Stimulated activated CD8-positive, alpha-beta memory T cell treated with anti-CD3 and anti-CD28 coated beads, Interleukin-2, amount 100 ng/mL, for 48 hours (primary cell): ENCODE measurements around the gene SLX9.
"Not testable (repeated sequence)": the region's sequence is repeated elsewhere in the genome, so short reads cannot be mapped to it uniquely, and the experiment has no call there.

Source experiments
- DNase-seq, 2 donors: peaks; one replicate each; pipeline ENCODE4 v3.0.0-alpha.2; 2020; ENCODE audit warnings: low read depth in 2 of 2

The SLX9 gene

DNA sequence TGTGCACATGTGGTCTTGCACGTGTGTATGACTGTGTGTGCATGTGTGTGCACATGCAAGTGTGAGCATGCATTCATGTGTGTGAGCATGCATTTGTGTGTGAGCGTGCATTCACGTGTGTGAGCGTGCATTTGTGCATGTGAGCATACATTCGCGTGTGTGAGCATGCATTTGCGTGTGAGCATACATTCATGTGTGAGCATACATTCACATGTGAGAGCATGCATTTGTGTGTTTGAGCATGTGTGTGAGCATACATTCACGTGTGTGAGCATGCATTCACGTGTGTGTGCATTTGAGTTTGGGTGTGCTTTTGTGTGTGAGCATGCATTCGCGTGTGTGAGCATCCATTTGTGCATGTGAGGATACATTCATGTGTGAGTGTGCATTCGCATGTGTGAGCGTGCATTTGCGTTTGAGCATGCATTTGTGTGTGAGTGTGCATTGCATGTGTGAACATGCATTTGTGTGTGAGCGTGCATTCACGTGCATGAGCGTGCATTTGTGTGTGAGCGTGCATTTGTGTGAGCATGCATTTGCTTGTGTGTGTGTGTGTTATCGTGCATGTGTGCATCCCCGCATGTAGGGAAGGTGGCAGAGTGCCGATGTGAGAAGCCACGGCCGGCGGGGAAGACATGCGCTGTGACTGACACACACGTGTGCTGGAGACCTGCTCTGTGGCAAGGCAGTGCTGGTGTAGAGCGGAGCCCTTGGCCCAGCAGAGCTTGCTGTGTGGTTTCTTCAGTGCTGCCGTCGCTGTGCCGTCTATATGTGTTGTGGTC, 37.4 kb upstream of the SLX9 start:
- DNase-seq, result no peak

DNA sequence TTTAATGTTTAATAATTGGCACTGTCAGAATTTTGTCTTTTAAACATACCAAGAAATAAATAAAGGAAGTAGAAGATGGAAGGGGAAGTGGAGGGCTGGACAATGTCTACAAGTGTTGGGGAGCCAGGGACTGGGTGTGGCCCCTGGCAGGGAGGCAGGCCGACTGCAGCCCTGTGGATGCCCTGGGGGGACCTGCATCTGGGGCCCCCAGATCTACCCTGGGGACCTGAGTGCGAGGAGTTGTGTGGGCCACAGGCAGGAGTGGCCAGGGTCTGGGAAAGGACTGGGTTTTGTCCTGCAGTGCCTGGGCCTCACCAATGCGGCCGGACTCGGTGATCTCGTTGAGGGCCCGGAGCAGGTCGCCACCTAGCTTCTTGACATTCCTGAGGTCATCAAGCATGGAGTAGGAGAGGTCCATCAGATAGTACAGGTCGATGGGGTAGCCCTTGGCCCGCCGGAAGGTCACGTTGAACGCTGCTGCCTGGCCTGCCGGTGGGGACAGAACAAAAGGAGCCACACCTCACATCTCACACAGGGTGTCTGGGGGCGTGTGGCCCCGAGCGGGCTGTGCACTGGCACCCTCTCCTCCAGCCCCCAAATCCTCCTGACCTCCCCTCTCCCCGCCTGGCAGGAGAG, 36.7 kb upstream of the SLX9 start:
- no peak for DNase-seq

DNA sequence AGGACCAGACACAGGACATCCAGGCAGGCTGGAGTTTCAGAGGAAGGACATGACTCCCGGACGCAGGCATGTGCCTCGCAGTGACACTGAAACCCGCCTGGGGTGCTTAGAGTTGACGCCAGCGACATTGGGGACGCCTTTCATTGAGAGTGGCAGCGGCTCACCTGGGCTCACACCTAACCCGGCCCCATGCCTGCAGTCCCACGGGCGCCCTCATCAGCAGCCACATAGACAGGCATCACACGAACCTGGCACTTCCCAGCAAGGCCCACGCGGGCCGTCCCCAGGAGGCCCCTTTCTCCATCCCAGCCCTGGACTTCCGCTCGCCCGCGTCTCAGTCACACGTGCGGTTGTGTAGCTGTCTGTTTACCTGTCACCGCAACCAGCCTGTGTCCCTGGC, 36.1 kb upstream of the SLX9 start:
- no peak for DNase-seq

DNA sequence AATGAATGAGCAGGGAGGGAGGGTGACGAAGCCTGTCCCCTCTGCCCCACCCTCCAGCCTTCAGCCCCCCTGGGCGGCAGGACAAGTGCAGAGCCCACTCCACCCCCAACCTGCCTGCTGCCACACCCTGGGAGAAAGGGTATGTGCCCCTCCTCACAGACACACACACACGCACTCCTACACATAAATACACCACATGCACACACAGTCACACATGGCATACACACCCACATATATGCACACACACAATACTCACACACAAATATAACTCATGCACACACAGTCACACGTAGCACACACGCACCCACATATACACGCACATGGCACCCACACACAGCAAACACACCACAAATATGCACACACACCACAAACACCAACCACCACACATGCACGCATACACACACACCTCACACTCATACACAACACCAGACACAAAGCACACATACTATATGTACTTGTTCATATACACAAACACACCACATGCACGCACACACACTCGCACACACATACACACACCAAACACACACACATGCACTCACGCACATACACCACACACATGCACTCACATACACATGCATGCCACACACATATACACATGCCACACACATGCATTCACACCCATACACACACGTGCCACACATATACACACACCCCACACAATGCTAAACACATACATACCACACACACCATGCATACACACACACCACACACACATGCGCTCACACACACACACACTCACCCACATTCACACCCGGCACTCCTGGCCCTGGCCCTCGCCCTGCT, 35.5 kb upstream of the SLX9 start:
- no peak for DNase-seq

DNA sequence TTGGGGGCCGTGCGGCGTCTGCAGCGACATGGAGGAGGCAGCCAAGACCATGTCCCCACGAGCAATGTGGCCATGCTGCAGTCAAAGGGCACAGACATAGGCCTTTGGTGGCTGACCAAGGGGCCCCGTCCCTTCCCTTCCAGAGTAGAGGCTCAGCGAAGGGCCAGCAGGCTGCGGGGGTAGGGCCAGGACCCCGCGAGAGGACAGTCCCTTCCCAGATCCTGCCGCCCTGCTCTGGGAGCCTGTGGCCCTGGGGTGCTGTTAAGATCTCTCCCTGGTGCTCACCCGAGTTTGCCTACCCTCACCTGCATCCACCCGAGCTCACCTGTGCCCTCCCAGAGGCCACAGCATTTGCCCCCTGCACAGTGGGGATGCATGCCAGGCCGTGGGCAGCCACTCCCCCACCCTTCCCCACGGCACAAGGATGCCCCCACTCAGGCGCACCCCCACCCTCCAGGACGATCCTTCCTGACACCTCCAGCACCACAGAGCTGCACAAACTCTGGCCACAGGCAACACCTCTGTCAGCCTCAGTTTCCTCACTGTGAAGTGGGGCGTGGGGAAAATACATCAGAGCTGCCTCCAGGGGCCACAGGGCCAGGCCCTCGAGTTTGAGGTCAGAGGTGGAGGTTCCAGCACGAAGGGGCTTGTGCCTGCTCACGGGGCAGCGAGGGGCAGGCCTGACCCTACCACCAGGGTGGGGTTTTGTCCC, 34.7 kb upstream of the SLX9 start:
- DNase-seq, result no peak

DNA sequence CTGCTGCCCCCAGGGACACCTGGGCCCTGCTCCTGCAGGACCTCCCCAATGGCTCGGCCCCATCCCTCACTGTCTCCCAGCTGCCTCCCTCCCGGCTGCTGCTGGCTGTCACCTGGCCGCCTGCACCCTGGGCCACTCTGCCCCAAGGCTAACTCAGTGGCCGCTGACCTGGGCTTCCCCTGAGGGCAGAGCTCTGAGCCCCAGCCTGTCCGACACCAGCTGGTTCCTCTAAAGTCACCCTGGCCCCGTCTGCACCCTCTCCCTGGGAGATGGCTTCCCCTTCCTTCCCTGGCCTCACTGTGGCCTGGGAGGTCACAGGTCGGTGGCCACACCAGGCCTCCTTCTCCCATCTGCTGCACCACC, 34.1 kb upstream of the SLX9 start:
- no peak for DNase-seq

DNA sequence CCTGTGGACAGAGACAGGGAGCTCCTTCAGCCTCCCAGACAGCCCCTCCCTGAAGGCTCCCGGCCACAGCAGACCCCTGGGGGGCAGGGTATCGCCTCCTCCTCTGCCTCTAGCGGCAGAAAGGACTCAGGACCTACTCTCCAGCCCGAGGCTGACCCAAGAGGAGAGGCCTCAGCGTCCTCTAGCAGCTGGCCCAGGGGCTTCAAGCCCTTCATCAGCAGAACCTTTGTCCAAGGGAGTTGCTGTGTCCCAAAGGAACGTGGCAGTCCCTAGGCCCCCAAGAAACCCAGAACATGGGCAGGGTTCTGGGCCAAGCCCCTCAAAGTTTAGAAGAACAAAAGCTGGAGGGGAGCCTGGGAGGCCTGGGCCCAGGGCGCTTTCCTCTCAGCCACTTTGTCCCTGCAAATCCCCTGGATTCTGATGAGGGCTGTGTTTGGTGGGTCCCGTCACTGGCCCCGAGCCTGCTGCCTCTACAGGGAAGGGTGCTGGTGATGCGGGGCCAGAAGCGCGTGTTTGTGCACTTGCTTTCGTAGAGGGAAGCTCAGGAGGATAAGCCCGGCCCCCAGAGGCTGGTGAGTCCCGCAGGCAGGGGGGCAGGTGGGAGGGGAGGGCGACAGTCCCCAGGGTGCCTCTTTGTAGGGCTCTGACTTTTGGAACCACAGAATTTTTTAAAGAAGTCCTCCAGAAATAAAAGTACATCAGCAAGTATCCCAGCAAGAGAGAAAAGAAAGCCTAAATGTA, 32.4 kb upstream of the SLX9 start:
- DNase-seq, result no peak

DNA sequence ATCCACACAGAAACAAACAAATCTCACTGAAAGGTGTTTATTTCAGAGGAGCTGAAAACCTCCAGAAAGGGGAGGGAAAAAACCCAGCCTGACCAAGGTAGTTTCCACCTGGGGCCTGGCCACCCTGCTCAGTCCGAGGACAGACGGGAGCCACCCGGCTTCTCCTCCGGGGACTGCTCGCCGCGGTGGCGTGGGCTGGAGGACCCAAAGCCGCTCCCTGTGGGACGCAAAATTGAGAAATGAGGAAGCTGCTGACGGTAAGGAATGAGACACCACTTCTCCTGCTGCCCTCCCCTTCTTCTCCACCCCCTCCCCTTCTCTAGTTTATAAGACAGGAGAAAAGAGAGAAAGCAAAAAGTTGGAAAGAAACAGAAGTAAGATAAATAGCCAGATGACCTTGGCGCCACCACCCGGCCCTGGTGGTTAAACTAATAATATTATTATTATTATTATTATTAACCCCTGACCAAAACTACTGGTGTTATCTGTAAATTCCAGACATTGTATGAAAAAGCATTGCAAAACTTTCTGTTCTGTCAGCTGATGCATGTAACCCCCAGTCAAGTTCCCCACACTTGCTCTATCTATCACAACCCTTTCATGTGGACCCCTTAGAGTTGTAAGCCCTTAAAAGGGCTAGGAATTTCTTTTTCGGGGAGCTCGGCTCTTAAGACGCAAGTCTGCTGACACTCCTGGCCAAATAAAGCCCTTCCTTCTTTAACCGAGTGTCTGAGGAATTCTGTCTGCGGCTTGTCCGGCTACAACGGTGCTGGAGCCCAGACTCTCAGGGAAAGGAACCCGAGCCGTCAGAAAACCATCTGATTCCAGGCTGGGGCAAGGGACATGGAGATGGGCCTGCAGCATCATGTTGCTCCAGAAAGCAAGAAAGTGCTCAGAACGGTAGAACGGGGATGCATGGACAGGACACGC, 31.6 kb upstream of the SLX9 start:
- DNase-seq, result no peak

DNA sequence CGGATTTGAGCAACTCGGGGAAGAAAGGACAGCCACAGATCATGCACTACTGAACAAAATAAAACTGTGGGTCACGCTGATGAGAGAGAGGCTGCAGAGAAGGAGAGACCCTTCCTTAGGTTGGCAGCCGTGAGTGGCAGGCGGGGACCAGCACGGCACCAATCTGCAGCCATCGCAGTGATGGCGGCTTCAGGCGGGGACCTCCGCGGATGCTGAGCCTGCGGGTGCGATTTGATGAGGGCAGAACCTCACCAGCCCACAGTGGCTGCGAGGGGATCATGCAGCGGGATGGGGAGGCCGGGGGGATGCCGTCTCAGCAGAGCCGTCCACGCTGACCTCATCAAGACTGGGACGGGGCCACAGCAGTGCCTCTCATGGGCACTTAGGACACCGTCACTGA, 30.9 kb upstream of the SLX9 start:
- no peak for DNase-seq

DNA sequence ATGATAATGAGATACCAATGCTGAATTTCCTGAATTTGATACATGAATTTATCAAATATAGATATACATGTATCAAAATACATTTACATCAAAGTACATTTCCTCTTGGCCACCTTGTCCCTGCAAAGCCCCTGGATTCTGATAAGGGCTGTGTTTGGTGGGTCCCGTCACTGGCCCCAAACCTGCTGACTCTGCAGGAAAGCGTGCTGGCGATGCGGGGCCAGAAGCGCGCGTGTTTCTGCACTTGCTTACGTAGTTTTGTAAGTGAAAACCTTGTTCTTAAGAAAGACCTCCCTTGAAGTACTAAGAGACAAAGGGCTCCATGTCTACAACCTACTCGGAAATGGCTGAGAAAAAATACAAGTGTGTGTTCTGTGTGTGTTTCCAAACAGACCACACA, 30.1 kb upstream of the SLX9 start:
- no peak for DNase-seq

DNA sequence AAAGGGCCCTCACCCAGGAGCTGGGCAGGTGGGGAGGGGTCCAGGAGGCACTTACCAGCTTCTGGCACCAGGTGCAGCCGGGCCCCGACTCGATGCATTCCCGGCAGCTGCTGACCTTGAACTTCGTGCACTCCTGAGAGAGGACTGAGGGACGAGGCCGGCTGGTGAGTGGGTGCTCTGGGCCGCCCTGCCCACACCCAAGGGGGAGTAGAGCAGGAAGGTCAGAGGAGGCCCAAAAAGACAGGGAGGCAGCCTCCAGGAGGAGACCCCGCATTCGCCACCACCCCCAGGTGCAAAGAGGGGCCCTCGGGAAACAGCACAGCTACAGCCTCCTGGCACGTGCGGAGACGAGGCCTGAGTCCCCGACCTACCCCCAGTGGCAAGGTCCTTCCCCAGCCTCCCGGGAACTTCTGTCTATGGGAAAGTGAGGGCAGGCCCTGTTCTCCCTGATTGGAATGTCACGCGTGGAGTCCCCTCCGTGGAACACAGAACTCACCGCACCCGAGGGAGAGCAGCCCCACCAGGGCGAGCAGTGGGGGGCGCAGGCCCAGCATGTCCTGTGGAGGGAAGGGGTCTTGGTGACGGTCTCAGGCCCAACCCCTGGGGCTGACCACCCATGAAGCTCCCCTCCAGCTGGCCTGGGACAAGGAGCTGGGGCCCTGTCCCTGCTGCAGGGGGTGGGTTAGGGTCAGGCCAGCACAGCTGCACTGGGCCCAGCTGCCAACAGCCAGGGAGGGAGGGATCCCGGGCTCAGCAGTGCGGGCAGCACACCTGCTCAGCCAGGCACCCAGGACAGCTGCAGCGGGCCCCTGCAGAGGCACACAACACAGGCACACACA, 29.4 kb upstream of the SLX9 start:
- no peak for DNase-seq

DNA sequence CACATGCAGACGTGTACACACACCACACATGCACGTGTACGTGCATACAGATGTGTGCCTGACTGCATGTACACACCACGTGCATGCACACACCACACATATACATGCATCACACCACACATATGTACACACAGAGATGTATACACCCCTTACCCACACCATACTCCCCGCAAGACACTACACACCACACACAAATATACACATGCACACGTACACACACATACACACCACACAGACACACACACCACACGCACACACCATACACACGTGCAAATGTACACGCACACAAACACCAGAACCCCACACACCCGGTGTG, 28.8 kb upstream of the SLX9 start:
- no peak for DNase-seq

DNA sequence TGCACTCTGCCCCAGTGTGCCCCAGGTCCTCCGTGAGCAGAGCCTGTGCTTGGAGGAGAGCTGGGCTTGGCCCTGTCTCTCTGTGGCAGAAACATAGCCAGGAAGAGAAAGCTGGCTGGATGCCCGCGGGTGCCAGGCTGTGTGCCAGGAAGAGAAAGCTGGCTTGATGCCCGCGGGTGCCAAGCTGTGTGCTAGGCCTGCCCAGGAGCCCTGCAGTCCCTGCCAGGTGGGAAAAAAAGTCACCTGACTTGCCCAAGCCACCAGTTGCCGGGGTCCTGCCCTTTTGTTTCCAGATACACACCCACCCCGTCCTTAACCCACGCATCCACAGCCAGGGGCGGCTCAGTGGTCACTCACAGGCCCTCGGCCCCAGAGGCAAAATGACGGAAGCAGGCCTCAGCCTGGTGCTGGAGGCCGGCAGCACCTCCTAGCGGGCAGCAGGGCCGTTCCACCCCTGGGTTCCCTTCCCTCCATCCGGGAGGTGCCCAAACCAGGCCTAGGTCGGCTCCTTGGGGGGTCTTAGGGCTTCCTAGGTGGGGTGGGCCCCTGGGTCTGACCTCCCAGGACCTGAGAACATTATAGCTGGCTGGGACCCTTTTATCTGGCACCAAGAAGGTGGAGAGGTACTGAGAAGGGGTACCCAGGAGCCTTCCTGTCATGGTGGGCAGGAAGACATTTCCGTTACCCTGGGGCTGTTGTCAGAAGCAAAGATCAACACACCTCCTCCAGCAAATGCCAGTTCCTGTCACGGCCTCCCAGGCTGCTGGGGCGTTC, 28.3 kb upstream of the SLX9 start:
- DNase-seq, result no peak

DNA sequence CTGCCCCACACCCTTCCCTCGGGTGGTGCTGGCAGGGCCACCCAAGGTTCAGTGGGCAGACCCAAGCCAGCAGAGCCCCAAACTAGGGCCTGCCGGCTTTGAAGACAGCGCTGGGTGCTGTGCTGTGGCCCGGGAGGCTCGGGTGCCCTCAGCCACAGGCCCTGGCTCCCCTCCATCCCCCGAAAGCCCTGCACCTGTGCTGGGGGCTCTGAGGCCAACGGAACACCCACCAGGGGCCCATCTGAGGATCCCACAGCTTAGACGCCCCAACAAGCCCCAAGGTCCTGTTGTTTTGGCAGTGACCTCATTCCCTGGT, 27.7 kb upstream of the SLX9 start:
- DNase-seq, result no peak

DNA sequence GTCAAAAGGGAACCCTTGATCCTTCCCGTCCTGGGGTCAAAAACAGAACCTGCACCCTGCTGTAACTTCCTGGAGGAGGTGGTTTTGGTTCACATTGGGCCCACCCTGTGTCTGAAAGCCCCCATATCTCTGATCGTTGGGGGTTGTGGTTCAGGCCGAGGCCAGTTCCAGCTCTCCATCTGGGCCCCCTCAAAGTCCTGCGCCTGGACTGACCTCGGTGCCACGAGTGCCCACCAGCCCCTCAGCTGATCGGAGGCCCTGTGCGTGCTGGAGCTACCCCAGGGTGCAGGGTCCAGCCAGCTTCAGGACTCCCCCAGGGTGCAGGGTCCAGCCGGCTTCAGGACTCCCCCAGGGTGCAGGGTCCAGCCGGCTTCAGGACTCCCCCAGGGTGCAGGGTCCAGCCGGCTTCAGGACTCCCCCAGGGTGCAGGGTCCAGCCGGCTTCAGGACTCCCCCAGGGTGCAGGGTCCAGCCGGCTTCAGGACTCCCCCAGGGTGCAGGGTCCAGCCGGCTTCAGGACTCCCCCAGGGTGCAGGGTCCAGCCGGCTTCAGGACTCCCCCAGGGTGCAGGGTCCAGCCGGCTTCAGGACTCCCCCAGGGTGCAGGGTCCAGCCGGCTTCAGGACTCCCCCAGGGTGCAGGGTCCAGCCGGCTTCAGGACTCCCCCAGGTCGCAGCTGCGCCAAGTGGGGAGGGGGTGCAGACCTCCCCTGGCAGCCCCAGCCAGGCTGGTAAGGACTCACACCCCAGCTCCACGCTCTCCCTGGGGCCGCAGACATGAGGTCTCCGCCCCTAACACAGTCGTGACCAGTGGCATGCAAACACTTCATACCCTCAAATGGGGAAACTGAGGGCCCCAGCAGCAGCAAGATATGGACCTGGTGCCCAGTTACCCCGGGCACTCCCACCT, 27.1 kb upstream of the SLX9 start:
- DNase-seq, result not testable (repeated sequence)

DNA sequence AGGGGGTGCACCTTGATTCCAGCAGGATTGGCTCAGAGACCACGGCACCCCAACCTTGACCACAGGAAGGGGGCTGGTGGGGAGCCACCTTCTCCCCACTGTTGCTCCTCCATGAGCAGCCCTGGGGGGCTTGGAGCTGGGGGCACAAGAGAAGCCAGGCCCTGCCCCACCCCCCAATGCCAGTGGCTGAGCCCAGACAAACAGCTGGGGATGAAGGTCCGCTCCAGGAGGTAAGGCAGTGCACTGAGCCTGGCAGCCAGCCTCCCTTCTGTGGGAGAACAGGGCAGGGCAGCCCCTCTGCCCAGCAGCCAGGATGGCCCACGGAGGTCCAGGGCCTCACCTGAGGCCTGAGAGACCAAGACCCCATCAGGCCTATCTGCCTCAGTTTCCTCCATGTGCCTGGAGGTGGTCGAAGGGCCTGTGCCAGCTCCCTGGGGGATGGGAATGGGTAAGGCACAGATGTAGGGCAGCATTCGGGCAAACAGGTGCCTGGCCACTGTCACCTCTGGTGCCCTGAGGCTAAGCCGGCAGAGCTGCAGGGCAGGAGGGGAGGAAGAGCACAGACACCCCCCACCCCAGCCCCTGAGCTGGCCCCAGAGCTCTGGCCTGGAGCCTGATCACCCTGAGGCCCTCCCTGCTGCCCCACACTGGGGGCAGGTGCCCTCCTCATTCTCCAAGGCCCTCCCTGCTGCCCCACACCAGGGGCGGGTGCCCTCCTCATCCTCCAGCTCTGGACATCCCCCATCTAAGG, 26.2 kb upstream of the SLX9 start:
- no peak for DNase-seq

DNA sequence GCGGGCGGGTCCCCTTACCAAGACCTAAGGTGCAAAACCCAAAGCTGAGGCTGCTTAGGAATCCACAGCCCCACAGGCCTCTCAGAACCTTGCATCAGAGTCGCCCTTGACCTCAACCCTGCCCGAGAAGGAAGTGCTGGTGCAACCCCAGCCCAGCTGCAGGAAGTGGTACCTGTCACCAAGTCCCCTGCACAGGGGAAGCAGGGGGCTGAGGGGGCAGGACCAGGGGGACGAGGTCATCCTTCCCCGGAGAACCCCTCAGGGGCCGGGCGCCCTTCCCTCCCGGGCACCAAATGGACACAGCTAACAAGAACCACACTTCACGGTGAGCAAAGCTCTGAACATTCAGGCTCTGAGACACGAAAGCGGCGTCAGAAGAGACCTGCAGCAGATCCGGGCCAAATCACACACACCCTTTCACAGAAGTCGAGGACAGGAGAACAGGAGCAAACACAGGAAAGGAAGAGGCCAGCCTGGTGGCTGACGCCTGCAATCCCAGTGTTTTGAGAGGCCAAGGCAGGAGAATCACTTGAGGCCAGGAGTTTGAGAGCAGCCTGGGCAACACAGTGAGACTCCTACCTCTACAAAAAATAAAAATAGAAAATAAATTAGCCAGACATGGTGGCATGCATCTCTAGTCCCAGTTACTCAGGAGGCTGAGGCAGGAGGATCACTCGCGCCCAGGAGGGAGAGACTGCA, 25.5 kb upstream of the SLX9 start:
- DNase-seq, result peak in 1 of 2 donors; percentile 57
